G401.6 (cell line): ENCODE results near the gene CRYGS.

Experiments used
- FAIRE-seq: peaks from 2 replicates; lab custom pipeline; 2012; peaks lifted over from hg19 to GRCh38; lab: Jason Lieb, UNC

Gene CRYGS

GRCh38 chr3:186492385-186492984 is 51.7 kb downstream of the CRYGS start:
- FAIRE-seq = no peak

- FAIRE-seq = no peak
Observed at GRCh38 chr3:186489507-186489906, 54.7 kb downstream of the CRYGS start.
